Fibroblast of lung (primary cell): Measurements from ENCODE around the gene PRDX5.

Experiments used
- CTCF ChIP-seq, 2 donors: IDR thresholded peaks in 1 of 2; conservative IDR thresholded peaks in 1 of 2; 1 replicate in 1 of 2; 2 replicates in 1 of 2; pipeline ENCODE4 v1.5.1; 2011 to 2012; ENCODE audit warnings: low read length in 2 of 2, control low read depth in 1 of 2, inconsistent platforms in 1 of 2, low read depth in 1 of 2, mild to moderate bottlenecking in 1 of 2
- EZH2 ChIP-seq: IDR thresholded peaks from 2 replicates; pipeline ENCODE4 v1.5.1; 2012; ENCODE audit warnings: low read length, control low read depth, mild to moderate bottlenecking; ENCODE audit errors: missing control alignments

- no peak for TF ChIP-seq CTCF (conservative IDR thresholded peaks at IDR 0.05 in 1 of 2, IDR thresholded peaks at IDR 0.05 in 1 of 2; ENCODE audit: low read depth in 1 of 2, low read length in 2 of 2)
- no peak for TF ChIP-seq EZH2
Measured at GRCh38 chr11:64324692-64325469, 7.0 kb downstream of the PRDX5 start.
